Activated naive CD8-positive, alpha-beta T cell treated with anti-CD3 and anti-CD28 coated beads for 36 hours (primary cell): ENCODE results near the gene PCBP2. TPM values are rescaled to one million over a fixed set of nuclear protein-coding genes. Genes with fewer than 3 reads are reported as not detected.
"Not testable (repeated sequence)": the region's sequence is repeated elsewhere in the genome, so short reads cannot be mapped to it uniquely, and the experiment has no call there.

ENCODE experiments used
- DNase-seq: peaks from one replicate; pipeline ENCODE4 v3.0.0; 2021
- H3K27ac Mint-ChIP-seq: one replicate; pipeline ENCODE4 v1.8.0; 2022; ENCODE audit warnings: mild to moderate bottlenecking, moderate library complexity, mixed read lengths
- H3K27me3 Mint-ChIP-seq: one replicate; pipeline ENCODE4 v1.8.0; 2022; ENCODE audit warnings: mild to moderate bottlenecking, mixed read lengths
- H3K36me3 Mint-ChIP-seq: one replicate; pipeline ENCODE4 v1.8.0; 2021; ENCODE audit warnings: mild to moderate bottlenecking, mixed read lengths
- H3K4me1 Mint-ChIP-seq: one replicate; pipeline ENCODE4 v1.8.0; 2021; ENCODE audit warnings: mixed read lengths
- H3K4me3 Mint-ChIP-seq: one replicate; pipeline ENCODE4 v1.8.0; 2022; ENCODE audit warnings: mild to moderate bottlenecking, moderate library complexity, mixed read lengths
- H3K9me3 Mint-ChIP-seq: one replicate; pipeline ENCODE4 v1.8.0; 2022; ENCODE audit warnings: mixed read lengths
- total RNA-seq, 2 experiments: library from RNA; stranded (reverse); gene quantifications; one replicate each; pipeline ENCODE4 v1.2.3, GENCODE V29; 2021

PCBP2 gene
- total RNA-seq = 1,000 to 10,000 TPM; 1,052 to 1,089 TPM

DNA sequence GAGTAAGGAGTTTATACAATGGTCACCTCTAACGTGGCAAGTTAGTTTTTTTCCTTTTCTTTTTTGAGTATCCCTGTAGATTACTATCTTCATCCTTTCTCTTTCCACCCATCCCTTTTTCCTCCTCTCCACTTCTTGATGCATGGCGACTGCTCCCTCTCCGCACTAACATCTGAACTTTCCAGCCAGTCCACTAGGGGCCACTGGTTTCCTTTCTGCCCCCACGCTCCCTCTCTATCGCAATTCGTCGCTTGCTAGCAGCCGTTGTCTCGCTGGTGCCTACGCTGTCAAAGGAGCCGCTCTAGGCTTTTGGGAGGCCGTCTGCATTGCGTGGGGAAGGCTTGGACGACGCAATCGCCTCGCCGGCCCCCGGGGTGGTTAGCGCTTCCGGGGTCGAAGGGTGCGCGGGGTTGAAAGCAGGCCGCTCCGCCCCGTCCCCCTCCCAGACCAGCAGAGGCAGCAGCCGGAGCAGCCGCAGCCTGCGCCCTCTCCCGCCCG is at the start of gene PCBP2:
PCBP2 (plus strand) TSS at position 442 of the 498 bp plus-strand sequence. CDS start 2,699 bp downstream, outside the sequence.
- H3K27ac Mint-ChIP-seq = peak within 1 kb of the TSS; percentile 100
- peak within 1 kb of the TSS; percentile 99 for H3K4me3 Mint-ChIP-seq
- peaks cover 52% of the 10 kb centered on the region for H3K36me3 Mint-ChIP-seq

DNA sequence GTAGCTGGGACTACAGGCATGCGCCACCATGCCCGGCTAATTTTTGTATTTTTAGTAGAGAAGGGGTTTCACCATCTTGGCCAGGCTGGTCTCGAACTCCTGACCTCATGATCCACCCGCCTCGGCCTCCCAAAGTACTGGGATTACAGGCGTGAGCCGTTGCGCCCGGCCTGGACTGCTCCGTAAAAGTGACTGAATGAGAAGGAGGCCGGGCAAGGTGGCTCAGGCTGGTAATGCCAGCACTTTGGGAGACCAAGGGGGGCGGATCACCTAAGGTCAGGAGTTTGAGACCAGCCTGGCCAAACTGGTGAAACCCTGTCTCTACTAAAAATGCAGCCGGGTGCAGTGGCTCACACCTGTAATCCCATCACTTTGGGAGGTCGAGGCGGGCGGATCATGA is 49.6 kb upstream of the PCBP2 start:
- not testable (repeated sequence) for DNase-seq, H3K27me3 Mint-ChIP-seq, H3K4me3 Mint-ChIP-seq, H3K27ac Mint-ChIP-seq, H3K9me3 Mint-ChIP-seq, H3K4me1 Mint-ChIP-seq
- H3K36me3 Mint-ChIP-seq = peaks cover 25% of the 10 kb centered on the region

More for the DNA sequence above, at the start of gene PCBP2:
- Mint-ChIP-seq H3K9me3 (no peaks in the 10 kb centered on the region), H3K4me1 (peaks cover 31% of the 10 kb centered on the region), H3K27me3 (no peaks in the 10 kb centered on the region)
- DNase-seq = peak; percentile 98

DNA sequence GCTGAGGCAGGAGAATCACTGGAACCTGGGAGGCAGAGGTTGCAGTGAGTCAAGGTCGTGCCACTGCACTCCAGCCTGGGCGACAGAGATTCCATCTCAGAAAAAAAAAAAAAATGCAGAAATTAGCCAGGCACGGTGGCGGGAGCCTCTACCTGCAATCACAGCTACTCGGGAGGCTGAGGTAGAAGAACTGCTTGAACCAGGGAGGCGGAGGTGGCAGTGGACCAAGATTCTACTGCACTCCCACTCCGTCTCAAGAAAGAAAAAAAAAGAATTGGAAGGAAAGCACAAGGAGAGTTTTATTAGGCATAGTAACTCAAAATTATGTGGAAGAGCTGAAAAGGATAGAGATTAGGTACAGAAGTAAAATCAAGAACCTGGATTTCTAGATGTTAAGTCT is 49.0 kb upstream of the PCBP2 start:
- peak overlapping the region; percentile 2 for H3K27ac Mint-ChIP-seq

DNA sequence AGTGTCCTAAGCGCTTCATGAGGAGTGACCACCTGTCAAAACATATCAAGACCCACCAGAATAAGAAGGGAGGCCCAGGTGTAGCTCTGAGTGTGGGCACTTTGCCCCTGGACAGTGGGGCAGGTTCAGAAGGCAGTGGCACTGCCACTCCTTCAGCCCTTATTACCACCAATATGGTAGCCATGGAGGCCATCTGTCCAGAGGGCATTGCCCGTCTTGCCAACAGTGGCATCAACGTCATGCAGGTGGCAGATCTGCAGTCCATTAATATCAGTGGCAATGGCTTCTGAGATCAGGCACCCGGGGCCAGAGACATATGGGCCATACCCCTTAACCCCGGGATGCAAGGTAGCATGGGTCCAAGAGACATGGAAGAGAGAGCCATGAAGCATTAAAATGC is 41.0 kb upstream of the PCBP2 start:
- H3K27ac Mint-ChIP-seq = no peak overlapping the region
- no peak overlapping the region for H3K4me3 Mint-ChIP-seq
- peaks cover 45% of the 10 kb centered on the region for H3K36me3 Mint-ChIP-seq
- no peaks in the 10 kb centered on the region for H3K27me3 Mint-ChIP-seq
- H3K4me1 Mint-ChIP-seq = peaks cover 38% of the 10 kb centered on the region
- no peaks in the 10 kb centered on the region for H3K9me3 Mint-ChIP-seq
- DNase-seq = no peak

More for the DNA sequence above, 49.0 kb upstream of the PCBP2 start:
- no peak for DNase-seq
- Mint-ChIP-seq H3K4me3 (no peak overlapping the region), H3K4me1 (peaks cover 6% of the 10 kb centered on the region), H3K36me3 (peaks cover 25% of the 10 kb centered on the region), H3K27me3 (no peaks in the 10 kb centered on the region), H3K9me3 (no peaks in the 10 kb centered on the region)

DNA sequence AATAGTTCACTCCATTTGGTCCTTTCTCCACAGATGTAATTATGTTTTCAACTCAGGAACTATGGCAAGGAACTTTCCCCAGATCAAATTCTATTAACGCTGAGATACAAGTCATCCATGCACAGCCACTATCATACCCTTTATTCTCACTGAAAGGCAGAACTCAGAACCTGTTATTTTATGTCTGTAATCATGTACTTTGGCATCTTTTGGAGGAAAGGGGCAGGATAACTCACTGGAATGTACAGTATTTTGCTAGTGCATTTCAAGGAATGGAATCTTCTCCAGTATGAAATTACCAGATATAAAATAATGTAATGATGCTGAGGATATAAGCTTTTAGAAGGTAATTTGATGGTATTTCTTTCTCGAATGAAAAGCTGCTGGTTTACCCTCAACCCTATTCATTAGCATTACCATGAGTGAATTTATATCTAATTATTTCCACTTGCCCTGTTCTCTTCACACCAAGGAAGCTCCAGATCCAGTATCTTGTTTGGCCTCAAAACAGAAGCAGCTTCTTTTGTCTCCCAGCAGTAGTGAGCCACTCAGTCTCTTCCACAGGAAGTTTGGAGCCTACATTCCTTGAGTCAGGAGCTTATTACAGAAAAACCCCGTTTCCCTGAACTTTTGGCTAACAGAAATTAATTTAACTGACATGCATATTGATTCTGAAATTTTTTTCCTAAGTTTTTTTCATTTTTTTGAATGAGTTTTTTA is 38.3 kb upstream of the PCBP2 start:
- H3K9me3 Mint-ChIP-seq = no peaks in the 10 kb centered on the region
- H3K27ac Mint-ChIP-seq = peak overlapping the region; percentile 73
- H3K4me3 Mint-ChIP-seq = no peak overlapping the region
- peaks cover 59% of the 10 kb centered on the region for H3K4me1 Mint-ChIP-seq
- peaks cover 47% of the 10 kb centered on the region for H3K36me3 Mint-ChIP-seq
- DNase-seq = no peak
- H3K27me3 Mint-ChIP-seq = no peaks in the 10 kb centered on the region

DNA sequence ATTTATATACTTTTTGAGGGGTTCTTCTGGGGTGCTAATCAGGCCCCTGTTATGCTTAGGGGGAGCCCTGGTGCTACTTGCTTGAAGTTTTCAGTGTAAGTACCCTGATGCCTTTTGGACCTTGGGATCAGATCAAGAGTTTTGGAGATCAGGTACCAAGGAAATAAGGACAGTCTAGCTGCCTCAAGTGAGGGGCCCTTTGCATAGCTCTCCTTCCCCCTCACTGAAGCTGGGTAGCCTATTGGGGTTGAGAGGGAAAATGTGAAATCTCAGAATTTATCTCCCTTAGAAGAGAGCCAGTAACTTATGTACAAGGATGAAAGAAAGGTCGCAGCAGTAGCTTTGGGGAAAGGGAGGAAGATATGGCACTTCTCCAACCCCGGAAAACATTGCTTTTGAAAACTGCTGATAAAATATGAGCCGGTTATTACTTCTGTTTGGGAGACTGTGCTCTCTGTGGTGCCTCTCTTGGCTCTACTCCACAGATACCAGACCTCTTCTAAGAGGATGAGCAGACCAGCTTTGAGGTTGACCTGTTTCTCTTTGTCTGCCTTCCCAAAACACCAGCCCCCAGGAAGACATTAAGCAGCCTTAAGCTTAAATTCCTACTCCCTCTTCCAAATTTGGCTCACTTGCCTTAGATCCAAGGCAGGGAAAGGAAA is 37.0 kb upstream of the PCBP2 start:
- H3K4me3 Mint-ChIP-seq = no peak overlapping the region
- no peak for DNase-seq
- no peaks in the 10 kb centered on the region for H3K27me3 Mint-ChIP-seq
- H3K9me3 Mint-ChIP-seq = no peaks in the 10 kb centered on the region
- peaks cover 40% of the 10 kb centered on the region for H3K36me3 Mint-ChIP-seq
- peak overlapping the region; percentile 62 for H3K27ac Mint-ChIP-seq
- H3K4me1 Mint-ChIP-seq = peaks cover 65% of the 10 kb centered on the region

DNA sequence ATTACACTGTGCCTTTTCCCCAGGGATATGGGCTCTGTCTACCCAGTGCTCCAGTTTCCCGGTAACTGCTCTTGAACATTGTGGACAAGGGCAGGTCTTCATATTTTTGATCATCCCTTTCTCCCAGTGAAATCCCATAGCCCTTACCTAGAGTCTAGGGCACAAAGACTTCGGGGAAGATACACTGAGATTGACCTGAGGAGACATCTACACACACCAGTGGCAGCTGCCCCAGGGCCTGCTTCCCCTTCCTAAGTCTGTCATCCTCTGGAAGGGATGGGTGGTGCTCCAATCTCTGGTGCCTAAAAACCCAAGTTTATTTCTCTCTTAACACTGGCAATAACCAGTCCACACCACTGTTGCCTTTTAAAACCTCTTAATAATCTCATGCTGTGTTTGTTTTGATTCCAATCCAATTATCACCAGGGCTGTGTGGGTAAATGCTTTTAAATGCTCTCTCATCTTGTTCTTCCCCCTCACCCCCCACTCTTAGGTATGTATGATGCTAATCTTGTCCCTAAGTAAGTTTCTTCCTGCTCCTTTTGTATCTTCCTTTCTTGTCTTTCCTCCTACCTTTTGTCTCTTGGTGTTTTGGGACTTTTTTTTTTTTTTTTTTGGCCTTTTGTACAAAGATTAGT is 36.0 kb upstream of the PCBP2 start:
- H3K27me3 Mint-ChIP-seq, DNase-seq, H3K9me3 Mint-ChIP-seq, H3K4me3 Mint-ChIP-seq: not testable (repeated sequence)
- peaks cover 68% of the 10 kb centered on the region for H3K4me1 Mint-ChIP-seq
- peaks cover 35% of the 10 kb centered on the region for H3K36me3 Mint-ChIP-seq
- peak overlapping the region; percentile 52 for H3K27ac Mint-ChIP-seq

DNA sequence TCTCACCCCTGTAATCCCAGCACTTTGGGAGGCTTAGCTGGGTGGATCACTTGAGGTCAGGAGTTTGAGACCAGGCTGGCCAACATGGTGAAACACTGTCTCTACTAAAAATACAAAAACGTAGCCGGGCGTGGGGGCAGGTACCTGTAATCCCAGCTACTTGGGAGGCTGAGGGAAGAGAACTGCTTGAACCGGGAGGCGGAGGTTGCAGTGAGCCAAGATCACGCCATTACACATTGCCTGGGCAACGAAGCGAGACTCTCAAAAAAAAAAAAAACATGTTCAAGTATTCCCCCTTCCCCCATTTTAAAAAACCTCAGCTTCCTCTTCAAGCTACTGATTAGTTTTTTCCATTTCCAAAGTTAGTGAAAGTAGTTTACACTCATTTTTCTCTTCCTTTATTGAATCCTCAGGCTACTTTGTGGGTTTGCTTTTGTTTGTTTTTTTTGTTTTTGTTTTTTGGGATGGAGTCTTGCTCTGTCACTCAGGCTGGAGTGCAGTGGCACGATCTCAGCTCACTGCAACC is 34.5 kb upstream of the PCBP2 start:
- H3K27ac Mint-ChIP-seq = peak overlapping the region; percentile 84
- H3K9me3 Mint-ChIP-seq, H3K27me3 Mint-ChIP-seq: not testable (repeated sequence)
- peaks cover 24% of the 10 kb centered on the region for H3K36me3 Mint-ChIP-seq
- DNase-seq = peak; percentile 25
- H3K4me1 Mint-ChIP-seq = peaks cover 68% of the 10 kb centered on the region
- peak overlapping the region; percentile 51 for H3K4me3 Mint-ChIP-seq

DNA sequence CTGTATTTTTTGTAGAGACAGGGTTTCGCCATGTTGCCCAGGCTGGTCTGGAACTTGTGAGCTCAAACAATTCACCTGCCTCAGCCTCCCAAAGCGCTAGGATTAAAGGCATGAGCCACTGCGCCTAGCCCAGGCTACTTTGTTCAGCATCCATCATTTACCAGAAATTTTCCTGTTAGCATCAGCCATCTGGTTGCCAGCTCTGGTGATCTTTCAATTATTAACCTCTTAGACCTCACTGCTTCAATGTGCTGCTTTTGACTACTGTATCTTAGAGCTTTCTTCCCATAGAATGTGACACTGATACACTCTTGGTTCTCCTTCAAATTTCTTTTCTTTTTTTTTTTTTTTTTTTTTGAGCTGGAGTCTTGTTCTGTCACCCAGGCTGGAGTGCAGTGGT is 33.7 kb upstream of the PCBP2 start:
- no peaks in the 10 kb centered on the region for H3K27me3 Mint-ChIP-seq
- H3K4me1 Mint-ChIP-seq = peaks cover 60% of the 10 kb centered on the region

DNA sequence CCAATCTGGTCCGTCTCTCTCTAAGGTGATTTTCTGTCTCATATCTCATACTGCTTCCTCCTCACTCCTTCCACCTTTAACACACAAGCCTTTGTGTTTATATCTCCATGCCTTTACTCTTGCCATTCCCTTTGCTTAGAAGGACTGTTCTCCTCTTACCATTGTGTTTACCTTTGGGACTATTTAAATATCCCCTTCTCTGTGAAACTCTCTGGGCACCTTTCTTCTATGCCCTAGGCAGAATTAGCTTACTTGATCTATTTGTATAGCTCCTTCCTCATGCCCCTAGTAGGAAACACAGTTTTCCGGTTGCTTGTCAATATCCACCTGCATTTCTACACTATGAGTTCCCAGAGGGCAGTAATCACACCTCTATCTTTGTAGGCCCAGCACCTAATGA is 32.1 kb upstream of the PCBP2 start:
- H3K4me1 Mint-ChIP-seq = peaks cover 47% of the 10 kb centered on the region

More for the DNA sequence above, 33.7 kb upstream of the PCBP2 start:
- DNase-seq = no peak
- Mint-ChIP-seq H3K27ac (peak overlapping the region; percentile 2), H3K9me3 (no peaks in the 10 kb centered on the region), H3K36me3 (peaks cover 16% of the 10 kb centered on the region), H3K4me3 (no peak overlapping the region)

DNA sequence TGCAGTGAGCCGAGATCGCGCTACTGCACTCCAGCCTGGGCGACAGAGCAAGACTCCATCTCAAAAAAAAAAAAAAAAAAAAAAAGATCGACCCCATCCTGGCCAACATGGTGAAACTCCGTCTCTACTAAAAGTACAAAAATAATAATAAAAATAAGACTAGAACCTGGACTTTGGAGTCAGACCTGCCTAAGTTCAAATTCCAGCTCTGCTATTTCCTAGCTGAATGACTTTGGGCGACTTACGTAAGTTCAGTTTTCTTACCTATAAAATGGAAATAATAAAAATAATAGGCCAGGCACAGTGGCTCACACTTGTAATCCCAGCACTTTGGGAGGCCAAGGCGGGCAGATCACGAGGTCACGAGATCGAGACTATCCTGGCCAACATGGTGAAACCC is 29.7 kb upstream of the PCBP2 start:
- peaks cover 28% of the 10 kb centered on the region for H3K4me1 Mint-ChIP-seq
- DNase-seq, H3K36me3 Mint-ChIP-seq, H3K4me3 Mint-ChIP-seq, H3K9me3 Mint-ChIP-seq, H3K27ac Mint-ChIP-seq, H3K27me3 Mint-ChIP-seq: not testable (repeated sequence)

More for the DNA sequence above, 32.1 kb upstream of the PCBP2 start:
- H3K27ac Mint-ChIP-seq = no peak overlapping the region
- DNase-seq = no peak
- H3K36me3 Mint-ChIP-seq = peaks cover 14% of the 10 kb centered on the region
- no peaks in the 10 kb centered on the region for H3K27me3 Mint-ChIP-seq
- no peaks in the 10 kb centered on the region for H3K9me3 Mint-ChIP-seq
- no peak overlapping the region for H3K4me3 Mint-ChIP-seq

DNA sequence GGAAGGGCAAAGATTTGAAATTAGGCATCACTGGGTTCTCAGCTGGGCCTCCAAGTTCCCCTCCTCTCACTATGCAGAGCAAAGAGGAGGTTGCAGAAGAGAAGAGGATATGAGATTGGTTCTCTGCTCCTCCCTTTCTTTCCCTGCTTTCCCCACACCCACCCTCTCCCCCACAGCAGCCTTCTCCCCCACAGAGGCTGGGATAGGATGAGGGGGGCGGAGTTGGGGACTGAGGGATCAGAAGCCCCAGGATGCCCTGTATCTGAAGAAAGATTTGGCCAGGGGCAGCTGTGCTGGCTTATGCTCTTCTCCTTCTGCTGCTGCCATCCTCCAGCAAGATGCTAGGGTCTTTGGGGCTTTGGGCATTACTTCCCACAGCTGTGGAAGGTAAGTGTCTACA is 28.3 kb upstream of the PCBP2 start, which contains the start of gene AMHR2:
AMHR2 (plus strand) TSS at position 259 of the 400 bp plus-strand sequence; CDS start at position 339, 80 bp downstream.
- DNase-seq = no peak
- Mint-ChIP-seq H3K4me1 (peaks cover 26% of the 10 kb centered on the region), H3K27ac (no peak within 1 kb of the TSS), H3K36me3 (no peaks in the 10 kb centered on the region), H3K9me3 (no peaks in the 10 kb centered on the region), H3K27me3 (no peaks in the 10 kb centered on the region), H3K4me3 (no peak within 1 kb of the TSS)

DNA sequence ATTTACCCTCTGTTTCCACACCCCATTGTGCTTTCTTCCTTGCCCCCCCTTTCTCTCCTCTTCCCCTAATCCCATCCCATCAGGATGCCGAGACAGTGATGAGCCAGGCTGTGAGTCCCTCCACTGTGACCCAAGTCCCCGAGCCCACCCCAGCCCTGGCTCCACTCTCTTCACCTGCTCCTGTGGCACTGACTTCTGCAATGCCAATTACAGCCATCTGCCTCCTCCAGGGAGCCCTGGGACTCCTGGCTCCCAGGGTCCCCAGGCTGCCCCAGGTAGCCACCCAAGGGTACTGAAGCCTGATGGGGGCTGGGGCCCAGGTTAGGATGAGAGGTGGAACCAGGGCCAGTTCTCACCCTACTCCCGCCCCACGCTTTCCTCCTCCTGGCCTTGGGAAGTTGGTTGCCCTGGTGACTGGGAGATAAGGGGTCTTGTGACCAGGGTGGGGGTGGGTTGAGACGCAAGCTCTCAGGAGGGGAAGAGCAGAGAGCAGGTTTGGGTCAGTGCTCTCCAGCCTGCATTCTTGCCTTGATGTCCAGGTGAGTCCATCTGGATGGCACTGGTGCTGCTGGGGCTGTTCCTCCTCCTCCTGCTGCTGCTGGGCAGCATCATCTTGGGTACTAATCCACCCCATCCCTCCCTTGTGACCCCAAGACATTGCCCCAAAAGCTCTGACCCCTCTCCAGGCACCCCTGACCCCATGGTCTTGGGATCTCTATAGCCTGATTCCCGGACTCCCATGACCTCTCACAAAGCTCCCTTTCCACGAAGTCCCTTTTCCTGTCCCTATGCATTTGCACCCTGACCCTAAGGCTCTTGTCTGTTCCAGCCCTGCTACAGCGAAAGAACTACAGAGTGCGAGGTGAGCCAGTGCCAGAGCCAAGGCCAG is 27.0 kb upstream of the PCBP2 start:
- Mint-ChIP-seq H3K36me3 (no peaks in the 10 kb centered on the region), H3K27me3 (no peaks in the 10 kb centered on the region), H3K27ac (no peak overlapping the region), H3K4me1 (peaks cover 22% of the 10 kb centered on the region), H3K9me3 (no peaks in the 10 kb centered on the region), H3K4me3 (no peak overlapping the region)
- no peak for DNase-seq

DNA sequence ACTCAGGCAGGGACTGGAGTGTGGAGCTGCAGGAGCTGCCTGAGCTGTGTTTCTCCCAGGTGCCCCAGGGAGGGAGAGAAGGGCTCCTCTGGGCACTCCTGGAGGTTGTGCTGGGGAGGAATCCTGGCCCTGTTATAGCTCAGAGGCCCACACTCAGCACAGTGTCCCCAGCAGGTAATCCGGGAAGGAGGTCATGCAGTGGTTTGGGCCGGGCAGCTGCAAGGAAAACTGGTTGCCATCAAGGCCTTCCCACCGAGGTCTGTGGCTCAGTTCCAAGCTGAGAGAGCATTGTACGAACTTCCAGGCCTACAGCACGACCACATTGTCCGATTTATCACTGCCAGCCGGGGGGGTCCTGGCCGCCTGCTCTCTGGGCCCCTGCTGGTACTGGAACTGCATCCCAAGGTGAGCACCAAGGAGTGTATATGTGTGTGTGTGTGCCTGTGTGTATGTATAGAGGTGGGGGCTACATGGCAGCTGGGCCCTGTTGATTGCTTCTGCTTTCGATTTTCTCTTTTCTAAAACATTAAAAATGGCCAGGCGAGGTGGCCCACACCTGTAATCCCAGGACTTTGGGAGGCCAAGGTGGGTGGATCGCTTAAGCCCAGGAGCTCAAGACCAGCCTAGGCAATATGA is 26.3 kb upstream of the PCBP2 start:
- peaks cover 21% of the 10 kb centered on the region for H3K4me1 Mint-ChIP-seq

More for the DNA sequence above, 26.3 kb upstream of the PCBP2 start:
- no peaks in the 10 kb centered on the region for H3K27me3 Mint-ChIP-seq
- H3K36me3 Mint-ChIP-seq = no peaks in the 10 kb centered on the region
- no peak overlapping the region for H3K4me3 Mint-ChIP-seq
- H3K27ac Mint-ChIP-seq = no peak overlapping the region
- no peaks in the 10 kb centered on the region for H3K9me3 Mint-ChIP-seq
- no peak for DNase-seq
